G401 (cell line): Measurements from ENCODE around the gene CDK13. TPM values are rescaled to one million over a fixed set of nuclear protein-coding genes. Genes with fewer than 3 reads are reported as not detected.
"Not testable (repeated sequence)": the region's sequence is repeated elsewhere in the genome, so short reads cannot be mapped to it uniquely, and the experiment has no call there.

Source experiments
- DNase-seq: peaks from one replicate; pipeline ENCODE4 v3.0.0-alpha.2; 2015; ENCODE audit warnings: low spot score
- in situ Hi-C: cut with HindIII; loops from 2 replicates; pipeline ENCODE4 v1.10.0; 2016; ENCODE audit warnings: low sequenced_read_pairs, mixed read lengths
- total RNA-seq: library from RNA; depleted of rRNA; stranded (reverse); fragments of >200 nt; shearing (Covaris generic); gene quantifications from 2 replicates; pipeline ENCODE4 v1.2.3, GENCODE V29; 2014; rRNA removed

Gene CDK13
- 25.2 and 35.9 TPM in 2 replicates for total RNA-seq

DNA sequence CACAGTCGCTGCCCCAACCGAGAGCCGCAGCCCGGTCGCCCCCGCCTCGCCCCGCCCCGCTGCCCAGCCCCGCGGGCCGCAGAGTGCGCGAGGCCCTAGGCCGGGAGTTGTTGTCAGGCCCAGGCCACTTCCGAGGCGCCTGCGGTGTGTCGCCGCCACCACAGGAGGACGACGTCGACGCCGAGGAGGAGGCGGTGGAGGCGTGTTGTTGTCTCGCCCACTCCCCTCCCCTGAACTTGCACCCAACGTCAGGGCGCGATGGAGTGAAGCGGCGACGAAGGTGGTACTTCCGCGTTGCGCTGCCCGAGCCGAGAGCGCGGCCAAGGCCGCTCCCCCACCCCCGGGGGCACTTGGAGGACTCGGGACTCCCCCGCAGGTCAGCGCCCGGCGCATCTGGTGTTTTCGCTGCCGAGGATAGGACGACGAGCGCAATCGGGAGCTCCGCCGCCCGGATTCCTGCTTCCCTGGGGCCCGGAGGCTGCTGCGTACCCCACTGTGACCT is at the start of gene CDK13:
CDK13 (plus strand) TSS at position 286 of the 502 bp plus-strand sequence. CDS start 386 bp downstream, outside the sequence.
- in situ Hi-C loops = no loop called here
- peak; percentile 62 for DNase-seq

DNA sequence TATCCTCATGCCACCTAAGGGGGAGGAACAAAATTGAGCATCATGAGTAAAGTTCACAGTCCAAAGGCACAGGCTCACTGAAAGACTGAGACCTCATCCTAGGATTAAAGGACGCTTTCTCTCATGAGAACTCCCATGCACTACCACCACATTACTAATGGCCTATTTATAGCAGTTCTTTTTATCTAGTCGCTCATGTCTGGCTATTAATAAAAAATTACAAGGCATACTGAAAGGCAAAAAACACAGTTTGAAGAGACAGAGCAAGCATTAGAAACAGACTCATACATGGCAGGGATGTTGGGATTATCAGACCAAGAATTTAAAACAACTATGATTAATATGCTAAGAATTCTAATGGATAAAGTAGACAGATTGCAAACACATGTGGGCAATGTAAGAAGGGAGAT is 46.0 kb upstream of the CDK13 start:
- in situ Hi-C loops = no loop called here
- no peak for DNase-seq

DNA sequence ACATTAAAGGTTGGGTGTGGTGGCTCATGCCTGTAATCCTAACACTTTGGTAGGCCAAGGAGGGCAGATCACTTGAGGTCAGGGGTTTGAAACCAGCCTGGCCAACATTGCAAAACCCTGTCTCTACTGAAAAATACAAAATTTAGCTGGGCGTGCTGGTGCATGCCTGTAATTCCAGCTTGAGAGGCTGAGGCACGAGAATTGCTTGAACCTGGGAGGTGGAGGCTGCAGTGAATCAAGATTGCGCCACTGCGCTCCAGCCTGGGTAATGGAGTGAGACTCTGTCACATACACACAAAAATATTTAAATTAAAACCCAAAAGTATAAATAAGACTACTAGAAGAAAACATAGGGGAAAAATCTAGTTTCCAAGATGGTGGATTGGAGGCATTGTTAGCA is 41.9 kb upstream of the CDK13 start:
- DNase-seq = no peak
- in situ Hi-C loops = no loop called here

DNA sequence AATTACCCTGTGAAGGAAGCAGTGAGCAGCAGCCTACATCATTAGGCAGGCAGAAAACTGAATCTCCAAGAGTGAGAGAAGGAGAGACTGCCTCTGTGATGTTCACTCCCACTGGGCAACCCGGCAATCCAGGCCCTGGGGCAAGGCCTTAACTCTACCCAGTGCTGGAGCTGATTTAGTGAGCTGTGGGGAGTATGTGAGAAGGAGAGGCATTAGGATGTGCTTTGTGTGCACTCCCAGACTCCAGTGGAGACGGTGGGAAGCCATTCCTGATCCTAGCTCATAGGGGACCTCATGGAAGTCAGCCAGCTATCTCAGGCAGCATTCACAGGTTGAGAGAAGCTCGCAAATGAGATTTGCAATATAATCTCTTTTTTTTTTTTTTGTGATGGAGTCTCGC is 41.1 kb upstream of the CDK13 start:
- no peak for DNase-seq
- in situ Hi-C loops = no loop called here

DNA sequence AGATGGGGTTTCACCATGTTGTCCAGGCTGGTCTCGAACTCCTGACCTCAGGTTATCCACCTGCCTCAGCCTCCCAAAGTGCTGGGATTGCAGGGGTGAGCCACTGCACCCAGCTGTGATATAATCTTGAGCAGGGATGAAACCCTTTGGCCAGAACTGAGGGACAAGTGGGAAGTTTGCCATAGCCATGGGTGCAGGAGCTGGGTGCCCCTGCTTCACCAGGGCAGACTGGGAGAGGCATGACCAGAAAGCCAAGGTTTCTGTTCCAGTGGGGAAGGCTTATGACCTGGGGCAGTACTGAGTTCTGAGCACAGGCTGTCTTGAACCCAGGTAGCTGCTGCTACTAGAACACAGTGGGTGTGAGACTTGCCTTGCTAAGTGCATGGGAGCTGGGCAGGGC is 40.5 kb upstream of the CDK13 start:
- in situ Hi-C loops = no loop called here

DNA sequence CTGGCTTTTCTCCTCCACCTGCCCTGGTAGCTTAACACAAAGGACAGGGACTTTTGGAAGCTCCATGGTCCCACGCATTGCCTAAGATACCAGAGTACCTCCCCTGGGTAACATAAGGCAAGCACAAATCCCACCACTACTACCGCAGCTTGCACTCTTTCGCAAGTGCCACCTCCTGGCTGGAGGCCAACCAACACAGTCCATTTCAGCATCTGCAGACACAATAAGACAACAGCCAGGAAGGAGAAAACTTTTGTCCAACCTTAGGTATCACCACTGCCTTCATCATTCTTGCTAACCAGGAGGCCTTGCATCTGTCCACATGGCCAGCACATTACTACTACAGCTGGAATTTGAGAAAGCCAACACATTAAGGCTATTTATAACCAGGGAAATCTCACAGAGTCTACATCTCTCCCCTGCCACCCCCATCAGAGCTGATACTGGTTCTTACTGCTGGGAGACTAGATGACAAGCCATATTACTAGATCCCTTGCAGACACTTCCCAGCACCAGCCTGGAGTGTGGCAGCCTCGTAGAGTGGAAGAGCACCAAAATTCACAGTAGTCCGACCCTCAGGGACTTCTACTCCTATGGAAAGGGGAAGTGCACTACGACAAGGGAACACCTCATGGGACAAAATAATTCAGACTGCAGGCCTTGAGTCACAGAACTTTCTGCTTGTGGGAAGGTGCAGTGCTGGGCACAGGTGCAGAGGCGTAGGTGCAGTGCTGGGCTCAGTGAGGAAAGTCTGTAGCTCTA is 39.8 kb upstream of the CDK13 start:
- in situ Hi-C loops = no loop called here
- DNase-seq = no peak

More for the DNA sequence above, 40.5 kb upstream of the CDK13 start:
- no peak for DNase-seq

DNA sequence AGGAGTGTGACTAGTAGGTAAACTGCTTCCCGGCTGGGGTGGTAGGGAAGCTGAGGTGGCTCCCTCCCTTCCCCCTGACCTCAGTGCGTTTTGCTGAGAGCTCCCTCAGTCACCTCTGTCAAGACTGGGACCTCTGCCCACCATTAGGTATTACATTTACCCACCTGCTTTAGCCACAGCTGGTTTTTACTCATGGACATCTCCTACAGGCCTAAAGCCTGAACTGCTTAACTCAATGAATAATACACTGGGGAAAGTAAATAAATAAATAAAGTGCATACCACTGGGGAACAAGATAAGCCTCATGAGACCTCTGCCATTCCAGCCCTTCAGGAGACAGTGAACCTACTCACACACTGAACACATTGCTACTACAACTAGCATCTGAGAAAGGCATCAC is 38.9 kb upstream of the CDK13 start:
- no peak for DNase-seq
- in situ Hi-C loops = no loop called here

DNA sequence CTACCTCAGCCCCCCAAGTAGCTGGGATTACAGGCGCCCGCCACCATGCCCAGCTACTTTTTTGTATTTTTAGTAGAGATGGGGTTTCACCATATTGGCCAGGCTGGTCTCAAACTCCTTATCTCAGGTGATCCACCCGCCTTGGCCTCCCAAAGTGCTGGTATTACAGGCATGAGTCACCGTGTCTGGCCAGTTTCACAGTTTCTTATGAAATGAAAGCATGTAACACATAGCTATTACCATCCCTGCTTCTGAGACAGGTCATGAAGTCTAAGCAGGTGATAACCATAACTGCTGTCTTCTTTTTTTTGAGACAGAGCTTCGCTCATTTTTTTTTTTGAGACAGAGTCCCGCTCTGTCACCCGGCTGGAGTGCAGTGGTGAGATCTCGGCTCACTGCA is 34.2 kb upstream of the CDK13 start:
- DNase-seq, in situ Hi-C loops: not testable (repeated sequence)

DNA sequence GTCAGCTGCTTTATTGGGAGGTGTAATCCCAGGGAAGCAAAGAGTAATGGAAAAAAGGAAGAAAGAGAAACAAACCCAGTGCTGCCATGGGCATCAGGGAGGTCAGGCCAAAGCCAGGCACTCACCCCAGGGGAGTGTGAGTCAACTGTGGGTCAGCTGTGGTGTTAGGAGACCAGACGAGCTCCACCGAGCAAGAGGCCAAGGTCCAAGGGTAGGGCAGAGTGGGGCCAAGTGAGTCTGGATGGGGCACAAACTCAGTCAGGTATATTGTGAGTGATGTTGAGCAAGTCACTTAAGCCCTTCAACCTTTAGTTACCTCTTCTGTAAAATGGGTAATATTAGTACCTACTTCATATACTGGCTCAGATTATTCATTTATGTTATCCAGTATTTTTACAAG is 30.4 kb upstream of the CDK13 start:
- in situ Hi-C loops = no loop called here
- no peak for DNase-seq

DNA sequence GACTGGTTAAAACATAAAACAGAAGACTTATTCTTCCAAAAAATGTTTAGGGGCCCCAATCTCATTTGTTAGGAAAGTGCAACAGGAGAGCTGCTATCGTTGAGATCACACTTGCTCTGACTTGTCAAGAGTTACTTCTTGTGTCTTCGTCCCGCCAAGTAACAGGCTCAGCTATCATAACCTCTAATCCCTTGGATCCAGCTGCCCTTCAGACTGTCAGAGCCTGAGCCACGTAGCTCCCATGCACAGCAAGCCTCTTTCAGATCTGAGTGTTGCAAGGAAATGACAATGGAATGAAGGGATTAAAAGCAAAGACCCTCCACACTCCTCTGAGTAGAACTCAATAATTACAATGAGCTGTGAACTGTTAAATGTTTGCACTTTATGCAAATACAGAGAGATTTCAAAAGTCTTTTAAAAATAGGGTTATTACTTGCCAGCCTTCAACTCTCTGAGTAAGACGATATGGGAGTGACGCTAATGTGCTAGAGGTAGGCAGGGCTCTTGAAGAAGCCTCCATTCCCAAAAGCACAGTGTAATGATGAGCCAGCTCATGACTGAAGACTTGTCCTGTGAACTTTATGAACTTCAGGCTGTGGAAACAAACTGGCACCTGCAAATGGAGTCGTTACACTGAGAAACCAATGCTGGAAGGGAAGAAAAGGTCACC is 28.4 kb upstream of the CDK13 start:
- no peak for DNase-seq

DNA sequence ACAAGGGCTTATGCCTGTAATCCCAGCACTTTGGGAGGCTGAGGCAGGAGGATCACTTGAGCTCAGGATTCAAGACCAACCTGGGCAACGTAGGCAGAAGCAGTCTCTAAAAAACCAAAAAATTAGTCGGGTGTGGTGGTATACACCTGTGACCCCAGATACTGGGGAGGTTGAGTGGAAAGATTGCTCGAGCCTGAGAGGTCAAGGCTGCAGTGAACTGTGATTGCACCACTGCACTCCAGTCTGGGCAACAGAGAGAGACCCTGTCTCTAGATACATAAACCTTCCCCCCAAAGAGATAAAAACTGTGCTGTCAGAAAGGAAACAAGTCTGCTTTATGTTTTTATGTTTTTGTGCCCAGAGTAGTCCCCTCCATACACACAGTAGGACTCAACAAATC is 27.5 kb upstream of the CDK13 start:
- no peak for DNase-seq
- in situ Hi-C loops = no loop called here

More for the DNA sequence above, 28.4 kb upstream of the CDK13 start:
- in situ Hi-C loops = no loop called here

DNA sequence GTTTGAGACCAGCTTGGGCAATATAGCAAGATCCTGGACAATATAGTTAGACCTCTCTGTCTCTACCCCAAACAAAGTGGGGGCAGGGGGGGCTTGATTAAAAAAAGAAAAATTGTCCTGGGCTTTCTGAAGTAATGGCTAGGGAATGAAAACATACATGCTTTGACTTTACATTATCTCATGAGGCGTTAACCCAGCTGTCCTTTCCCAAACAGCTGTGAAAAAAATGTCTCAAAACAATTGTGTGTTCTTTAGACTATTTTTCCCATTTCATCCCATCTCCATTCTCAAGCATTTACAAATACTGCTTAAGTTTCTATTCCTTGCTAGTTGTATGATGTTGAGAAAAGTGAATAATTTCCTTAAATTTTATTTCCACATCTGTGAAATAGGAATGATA is 27.0 kb upstream of the CDK13 start:
- no peak for DNase-seq

DNA sequence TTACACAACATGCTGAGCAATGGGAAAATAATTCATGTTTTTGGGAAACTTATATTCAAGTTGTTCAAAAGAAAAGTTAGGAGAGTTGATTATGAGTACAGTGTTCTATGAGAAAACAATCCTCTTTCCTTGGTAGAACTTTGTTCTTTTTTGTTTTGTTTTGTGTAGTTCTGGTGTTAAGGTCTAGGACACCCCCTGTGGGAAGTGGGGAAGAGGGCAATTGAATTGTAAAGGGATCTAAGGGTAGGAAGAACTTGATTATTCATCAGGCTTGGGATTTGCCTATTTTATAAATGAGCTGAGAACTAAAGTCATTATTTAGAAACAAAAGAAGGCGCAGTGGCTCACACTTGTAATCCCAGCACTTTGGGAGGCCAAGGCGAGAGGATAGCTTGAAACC is 25.9 kb upstream of the CDK13 start:
- DNase-seq = no peak
- in situ Hi-C loops = no loop called here

More for the DNA sequence above, 27.0 kb upstream of the CDK13 start:
- in situ Hi-C loops = no loop called here

DNA sequence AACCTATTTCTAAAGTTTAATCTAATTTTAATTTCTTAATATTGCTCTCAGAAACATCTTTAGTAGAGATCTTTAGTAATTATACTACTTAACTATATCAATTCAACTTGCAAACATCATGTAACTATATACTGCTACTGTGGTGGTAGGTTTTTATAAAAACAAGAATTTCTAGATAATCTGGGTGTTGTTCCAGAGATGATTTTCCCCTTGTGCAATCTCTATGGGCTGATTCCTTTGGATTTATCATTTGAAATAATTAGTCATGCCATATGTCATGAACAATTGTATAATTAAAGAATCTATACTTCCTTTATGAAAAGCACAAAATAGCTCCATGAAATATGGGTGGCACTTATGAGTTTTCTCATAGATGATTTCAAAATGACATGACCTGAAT is 23.9 kb upstream of the CDK13 start:
- in situ Hi-C loops = no loop called here
- no peak for DNase-seq

DNA sequence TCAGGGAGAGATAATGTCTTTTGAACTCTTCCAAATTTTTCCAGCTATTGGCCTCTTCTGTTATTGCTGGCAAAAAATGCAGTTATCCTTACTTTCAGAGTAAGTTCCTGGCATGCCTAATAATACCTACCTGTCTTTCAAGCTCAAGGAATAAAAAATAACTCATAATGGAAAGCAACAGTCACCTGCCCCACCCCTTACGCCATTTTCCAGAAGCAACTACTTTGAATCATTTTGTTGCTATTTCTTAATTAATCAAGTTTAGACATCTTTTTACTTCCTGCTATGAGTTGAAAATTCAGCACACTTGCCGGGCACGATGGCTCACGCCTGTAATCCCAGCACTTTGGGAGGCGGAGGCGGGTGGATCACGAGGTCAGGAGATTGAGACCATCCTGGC is 23.0 kb upstream of the CDK13 start:
- in situ Hi-C loops = no loop called here
- no peak for DNase-seq

DNA sequence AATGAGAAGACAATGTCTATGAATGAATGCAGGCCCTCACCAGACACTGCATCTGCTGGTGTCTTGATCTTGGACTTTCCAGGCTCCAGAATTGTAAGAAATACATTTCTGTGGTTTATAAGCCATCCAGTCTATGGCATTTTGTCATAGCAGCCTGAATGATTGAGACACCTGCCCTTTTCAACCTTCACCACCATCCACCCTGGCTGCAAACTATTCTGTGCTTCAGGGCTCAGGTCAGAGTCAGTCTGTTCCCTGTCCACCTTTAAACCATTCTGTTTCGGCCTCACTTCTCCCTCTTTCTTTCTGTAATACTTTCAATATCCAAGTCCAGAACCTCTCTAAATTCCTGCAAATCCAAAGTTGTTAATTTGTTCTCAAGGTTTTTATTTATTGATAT is 15.9 kb upstream of the CDK13 start:
- in situ Hi-C loops = no loop called here

DNA sequence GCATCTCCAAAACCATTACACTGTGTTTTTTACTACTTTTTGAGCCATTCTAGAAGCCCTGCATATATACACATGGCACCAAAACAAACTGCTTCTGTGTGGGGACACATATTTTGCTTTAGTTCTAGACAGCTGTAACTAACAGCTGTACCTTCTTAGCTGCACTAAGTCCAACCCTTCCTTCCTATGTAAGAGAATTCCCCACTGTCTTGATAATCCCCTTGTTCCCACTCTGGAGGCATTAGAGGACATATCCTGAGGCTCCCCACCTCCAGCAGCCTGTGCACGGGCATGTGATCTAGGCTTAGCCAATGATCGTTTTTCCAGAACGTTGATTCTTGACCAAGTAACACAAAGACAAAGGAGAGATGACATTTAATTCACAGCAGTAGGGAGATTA is 13.3 kb upstream of the CDK13 start:
- in situ Hi-C loops = no loop called here
- no peak for DNase-seq

More for the DNA sequence above, 15.9 kb upstream of the CDK13 start:
- DNase-seq = no peak

DNA sequence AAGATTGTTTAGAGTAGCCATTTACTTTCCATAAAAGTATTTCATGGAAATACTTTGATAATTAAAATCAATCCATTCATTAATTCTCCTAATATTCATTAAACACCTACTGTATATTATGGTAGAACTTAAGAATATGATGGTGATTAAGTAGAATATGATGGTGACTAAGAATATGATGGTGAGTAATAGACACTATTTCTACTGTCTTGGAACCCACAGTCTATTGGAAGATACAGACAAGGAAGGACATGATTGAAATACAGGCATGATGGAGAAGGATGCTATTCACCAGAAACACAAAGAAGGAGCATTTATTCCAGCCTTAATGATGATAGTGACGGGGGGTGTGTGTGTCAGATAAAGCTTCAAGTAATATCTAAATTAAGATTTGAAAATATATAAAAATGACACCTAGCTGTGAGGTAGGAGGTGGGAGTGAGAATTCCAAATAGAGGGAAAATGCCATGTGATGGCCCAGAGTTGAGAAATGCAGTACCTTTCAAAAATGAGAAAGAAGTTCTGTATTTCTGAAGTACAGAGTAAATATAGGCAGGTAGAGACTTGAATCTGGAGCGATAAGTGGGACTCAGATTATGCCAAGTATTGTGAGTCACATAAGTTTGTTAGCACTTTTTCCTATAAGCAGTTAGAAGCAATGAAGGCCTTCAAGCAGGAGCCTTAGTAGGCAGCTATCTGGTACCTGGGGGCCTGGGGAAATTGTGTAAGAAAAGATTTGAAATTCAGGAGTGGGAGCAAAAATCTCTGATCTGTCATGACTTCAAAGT is 12.5 kb upstream of the CDK13 start:
- in situ Hi-C loops = no loop called here
- DNase-seq = no peak

DNA sequence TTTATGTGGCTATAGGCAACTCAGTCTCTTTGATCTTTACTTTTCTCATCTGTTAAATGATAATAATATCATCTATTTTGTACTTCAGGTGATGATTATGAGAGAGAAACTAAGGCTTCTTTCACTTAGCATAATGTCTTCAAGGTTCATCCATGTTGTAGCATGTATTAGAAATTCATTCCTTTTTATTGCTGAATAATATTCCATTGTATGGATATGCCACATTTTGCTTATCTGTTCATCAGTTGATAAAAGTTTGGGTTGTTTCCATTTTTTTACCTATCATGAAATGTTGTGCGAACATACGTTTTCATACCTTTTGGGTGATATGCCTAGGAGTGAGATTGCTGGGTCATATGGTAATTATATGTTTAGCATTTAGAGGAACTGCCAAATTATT is 7.2 kb upstream of the CDK13 start:
- DNase-seq = no peak
- in situ Hi-C loops = no loop called here

DNA sequence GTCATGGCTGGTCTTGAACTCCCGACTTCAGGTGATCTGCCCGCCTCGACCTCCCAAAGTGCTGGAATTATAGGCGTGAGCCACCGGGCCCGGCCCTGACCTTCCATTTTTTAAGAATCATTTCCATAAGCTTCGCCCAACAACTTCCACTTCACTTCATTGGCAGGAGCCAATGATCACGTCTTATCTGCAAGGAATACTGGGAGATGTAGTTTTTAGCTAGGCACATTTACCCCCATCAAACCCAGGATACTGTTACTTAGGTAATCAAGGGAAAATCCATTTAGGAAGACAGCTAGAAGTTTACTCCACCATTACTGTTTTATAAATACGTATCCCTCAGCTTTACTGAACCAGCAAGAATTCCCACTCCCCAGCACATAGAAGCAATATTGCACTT is 3.4 kb upstream of the CDK13 start:
- in situ Hi-C loops = no loop called here
- no peak for DNase-seq
